Osteoblast (primary cell): ENCODE measurements around the gene TJP3. TPM values are rescaled to one million over a fixed set of nuclear protein-coding genes. Genes with fewer than 3 reads are reported as not detected.

ENCODE experiments used
- DNase-seq: peaks from one replicate; pipeline ENCODE4 v3.0.0; 2011; ENCODE audit warnings: low spot score, mixed read lengths; ENCODE audit not compliant: insufficient read length; ENCODE audit errors: missing footprints
- H2AFZ ChIP-seq: 2 replicates; pipeline ENCODE4 v1.6.0; 2011; ENCODE audit warnings: mild to moderate bottlenecking, low read length
- H3K27ac ChIP-seq: 2 replicates; pipeline ENCODE4 v1.5.1; 2011; ENCODE audit warnings: mild to moderate bottlenecking, low read depth, low read length, moderate library complexity
- H3K27me3 ChIP-seq: 2 replicates; pipeline ENCODE4 v1.6.0; 2012; ENCODE audit warnings: mild to moderate bottlenecking, control low read depth, inconsistent platforms, low read length, moderate library complexity; ENCODE audit not compliant: insufficient read depth
- H3K36me3 ChIP-seq: 2 replicates; pipeline ENCODE4 v1.5.1; 2011; ENCODE audit warnings: mild to moderate bottlenecking, low read length, control low read depth, moderate library complexity; ENCODE audit not compliant: insufficient read depth
- H3K4me1 ChIP-seq: 2 replicates; pipeline ENCODE4 v1.5.1; 2011; ENCODE audit warnings: mild to moderate bottlenecking, low read length, control low read depth, moderate library complexity; ENCODE audit not compliant: insufficient read depth
- H3K4me2 ChIP-seq: 2 replicates; pipeline ENCODE4 v1.6.0; 2011; ENCODE audit warnings: mild to moderate bottlenecking, low read length; ENCODE audit not compliant: insufficient read depth
- H3K4me3 ChIP-seq: fragments of 200-600 bp; sonication (generic); 3 replicates; pipeline ENCODE4 v1.5.1; 2012; ENCODE audit warnings: mild to moderate bottlenecking, low read length, inconsistent platforms; ENCODE audit not compliant: insufficient read depth
- H3K79me2 ChIP-seq: 2 replicates; pipeline ENCODE4 v1.6.0; 2012; ENCODE audit warnings: mild to moderate bottlenecking, low read length, control low read depth, inconsistent platforms; ENCODE audit not compliant: insufficient read depth
- H3K9me3 ChIP-seq: 2 replicates; pipeline ENCODE4 v1.5.1; 2011; ENCODE audit warnings: low read depth, low read length, control low read depth
- H4K20me1 ChIP-seq: 2 replicates; pipeline ENCODE4 v1.6.0; 2012; ENCODE audit warnings: mild to moderate bottlenecking, low read length, control low read depth; ENCODE audit not compliant: insufficient read depth
- CTCF ChIP-seq: IDR thresholded peaks from 2 replicates; pipeline ENCODE4 v1.5.1; 2011; ENCODE audit warnings: mild to moderate bottlenecking, low read depth, low read length, moderate library complexity; ENCODE audit errors: extremely low read depth
- total RNA-seq: library from RNA; depleted of rRNA; stranded (reverse); fragments of >200 nt; gene quantifications from 2 replicates; pipeline ENCODE4 v1.2.3, GENCODE V29; 2012

TJP3 gene
- total RNA-seq, 1 donor = not detected

- H3K9me3 ChIP-seq = no peaks in the 10 kb centered on the region
- no peak overlapping the region for H3K4me2 ChIP-seq
- H3K4me3 ChIP-seq = no peak overlapping the region
- H3K27ac ChIP-seq = no peak overlapping the region
- no peaks in the 10 kb centered on the region for H3K79me2 ChIP-seq
- TF ChIP-seq CTCF = no peak
- no peak overlapping the region for H2AFZ ChIP-seq
- H4K20me1 ChIP-seq = no peaks in the 10 kb centered on the region
- peaks cover 1% of the 10 kb centered on the region for H3K36me3 ChIP-seq
- no peaks in the 10 kb centered on the region for H3K27me3 ChIP-seq
- DNase-seq = no peak
- no peaks in the 10 kb centered on the region for H3K4me1 ChIP-seq
These were observed 62.2 kb downstream of the TJP3 start for GRCh38 chr19:3770136-3770999.

DNA sequence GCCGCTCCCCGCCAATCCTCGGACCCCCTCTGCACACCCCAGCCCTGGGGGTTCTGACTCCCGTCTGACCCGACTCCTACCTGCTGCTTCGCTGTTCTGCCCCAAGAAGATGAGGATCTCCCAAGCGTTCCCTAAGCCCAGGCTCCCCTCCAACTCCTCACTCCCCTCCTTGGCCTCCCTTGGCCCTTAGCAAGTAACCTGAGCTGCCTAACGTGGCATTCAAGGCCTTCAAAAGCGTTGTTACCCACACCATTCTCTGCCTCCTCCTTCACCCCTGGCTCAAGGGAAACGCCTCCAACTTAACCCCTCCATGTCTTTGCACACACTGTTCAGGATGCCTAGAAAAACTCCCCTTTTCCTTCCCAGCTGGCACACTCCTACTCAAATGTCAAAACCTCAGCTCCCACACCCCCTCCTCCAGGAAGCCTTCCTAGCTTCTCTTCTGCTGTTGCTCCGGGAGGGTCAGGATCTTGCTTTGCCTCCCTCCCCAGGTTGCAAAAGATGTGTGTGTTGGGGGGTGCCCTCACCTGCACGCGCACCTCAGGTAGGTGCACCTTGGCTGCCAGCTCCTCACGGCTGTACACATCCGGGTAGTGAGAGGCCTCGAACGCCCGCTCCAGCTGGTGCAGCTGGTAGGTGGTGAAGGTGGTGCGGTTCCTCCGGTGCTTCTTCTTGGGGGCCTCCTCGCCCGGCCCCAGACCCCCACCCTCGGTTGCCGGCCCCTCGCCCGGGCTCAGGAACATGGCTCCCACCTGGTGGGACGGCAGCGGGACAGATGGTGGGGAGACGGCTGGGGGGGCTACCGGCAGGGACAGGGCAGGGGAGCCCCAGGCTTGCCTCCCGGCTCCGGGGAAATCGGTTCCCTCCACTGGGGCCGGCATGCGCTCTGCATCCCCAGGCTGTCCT, 63.1 kb downstream of the TJP3 start:
- Histone ChIP-seq H3K36me3 (no peaks in the 10 kb centered on the region), H3K4me1 (no peaks in the 10 kb centered on the region), H3K9me3 (no peaks in the 10 kb centered on the region), H3K27me3 (no peaks in the 10 kb centered on the region), H3K79me2 (no peaks in the 10 kb centered on the region), H2AFZ (no peak overlapping the region), H3K4me3 (no peak overlapping the region), H4K20me1 (no peaks in the 10 kb centered on the region), H3K27ac (no peak overlapping the region), H3K4me2 (no peak overlapping the region)
- TF ChIP-seq CTCF = no peak
- DNase-seq = peak; percentile 68

GRCh38 chr19:3771906-3772455, 63.8 kb downstream of the TJP3 start, which contains the start of gene RAX2:
Gene RAX2, minus strand, starts transcription at chr19:3772228. Its CDS starts 486 bp downstream, at chr19:3771742.
- H3K36me3 ChIP-seq = no peaks in the 10 kb centered on the region
- H2AFZ ChIP-seq = no peak within 1 kb of the TSS
- H3K27me3 ChIP-seq = no peaks in the 10 kb centered on the region
- H3K27ac ChIP-seq = no peak within 1 kb of the TSS
- TF ChIP-seq CTCF = no peak
- H3K79me2 ChIP-seq = no peaks in the 10 kb centered on the region
- H3K4me3 ChIP-seq = no peak within 1 kb of the TSS
- H3K9me3 ChIP-seq = no peaks in the 10 kb centered on the region
- no peaks in the 10 kb centered on the region for H4K20me1 ChIP-seq
- H3K4me2 ChIP-seq = no peak within 1 kb of the TSS
- no peaks in the 10 kb centered on the region for H3K4me1 ChIP-seq
- peak; percentile 77 for DNase-seq
